Stimulated activated CD8-positive, alpha-beta memory T cell treated with anti-CD3 and anti-CD28 coated beads, Interleukin-12 subunit alpha, Interleukin-12 subunit beta, amount 100 ng/mL, for 4 hours (primary cell): ENCODE data around the gene IARS2.
"Not testable (repeated sequence)": the region's sequence is repeated elsewhere in the genome, so short reads cannot be mapped to it uniquely, and the experiment has no call there.

ENCODE experiments used
- DNase-seq: peaks from one replicate; pipeline ENCODE4 v3.0.0-alpha.2; 2020; ENCODE audit warnings: low read depth

The IARS2 gene

GRCh38 chr1:220112600-220112999 is 18.7 kb downstream of the IARS2 start:
- DNase-seq, result not testable (repeated sequence)

GRCh38 chr1:220113136-220113695 is 19.3 kb downstream of the IARS2 start:
- no peak for DNase-seq

- no peak for DNase-seq
Observed at GRCh38 chr1:220119043-220119512, 25.1 kb downstream of the IARS2 start.

- DNase-seq, result no peak
Observed at GRCh38 chr1:220121791-220122530, 28.0 kb downstream of the IARS2 start.

GRCh38 chr1:220123066-220123465 is 29.1 kb downstream of the IARS2 start:
- no peak for DNase-seq

GRCh38 chr1:220123889-220124288 is 30.0 kb downstream of the IARS2 start:
- DNase-seq, result no peak

GRCh38 chr1:220124542-220124941 is 30.6 kb downstream of the IARS2 start:
- DNase-seq, result no peak

GRCh38 chr1:220127076-220127475 is 33.1 kb downstream of the IARS2 start:
- no peak for DNase-seq

- DNase-seq, result no peak
Observed at GRCh38 chr1:220129479-220130210, 35.7 kb downstream of the IARS2 start.

- DNase-seq, result no peak
Observed at GRCh38 chr1:220135755-220136154, 41.8 kb downstream of the IARS2 start.

GRCh38 chr1:220137019-220137786 is 43.3 kb downstream of the IARS2 start:
- no peak for DNase-seq

GRCh38 chr1:220139966-220140365 is 46.0 kb downstream of the IARS2 start:
- no peak for DNase-seq

- DNase-seq, result no peak
Observed at GRCh38 chr1:220144051-220144450, 50.1 kb downstream of the IARS2 start.

GRCh38 chr1:220149742-220150141 is 55.8 kb downstream of the IARS2 start:
- no peak for DNase-seq

- DNase-seq, result no peak
Observed at GRCh38 chr1:220151454-220151853, 57.5 kb downstream of the IARS2 start.

GRCh38 chr1:220153147-220153546 is 59.2 kb downstream of the IARS2 start:
- DNase-seq, result no peak

- DNase-seq, result no peak
Observed at GRCh38 chr1:220156620-220157146, 62.8 kb downstream of the IARS2 start.

GRCh38 chr1:220157738-220158137 is 63.8 kb downstream of the IARS2 start:
- no peak for DNase-seq

- not testable (repeated sequence) for DNase-seq
Observed at GRCh38 chr1:220158530-220158929, 64.6 kb downstream of the IARS2 start.

- DNase-seq, result no peak
Observed at GRCh38 chr1:220159041-220159440, 65.1 kb downstream of the IARS2 start.

- no peak for DNase-seq
Observed at GRCh38 chr1:220160027-220160426, 66.1 kb downstream of the IARS2 start.

GRCh38 chr1:220164116-220164515 is 70.2 kb downstream of the IARS2 start:
- no peak for DNase-seq
